Brain microvascular endothelial cell (primary cell): ENCODE data around the gene NUTM2G.
"Not testable (repeated sequence)": the region's sequence is repeated elsewhere in the genome, so short reads cannot be mapped to it uniquely, and the experiment has no call there.

Source experiments
- DNase-seq: peaks from one replicate; pipeline ENCODE4 v3.0.0-alpha.2; 2020
- H3K27ac ChIP-seq: fragments of 250-450 bp; sonication (Bioruptor Pico); 2 replicates; pipeline ENCODE4 v1.5.1; 2020; ENCODE audit warnings: mild to moderate bottlenecking, moderate library complexity
- H3K27me3 ChIP-seq: fragments of 250-450 bp; sonication (Bioruptor Pico); replicated peaks from 2 replicates; pipeline ENCODE4 v1.5.1; 2020; ENCODE audit warnings: mild to moderate bottlenecking
- H3K36me3 ChIP-seq: fragments of 250-450 bp; sonication (Bioruptor Pico); replicated peaks from 2 replicates; pipeline ENCODE4 v1.5.1; 2020; ENCODE audit warnings: mild to moderate bottlenecking
- H3K4me3 ChIP-seq: 2 replicates; pipeline ENCODE4 v1.5.1; 2011; ENCODE audit warnings: low read depth, mild to moderate bottlenecking, control low read depth, low read length, moderate library complexity
- in situ Hi-C: cut with HindIII; loops from 2 replicates; pipeline ENCODE4 v1.10.0; 2017; ENCODE audit warnings: low sequenced_read_pairs, low pct_ligation_motif_present

NUTM2G gene

DNA sequence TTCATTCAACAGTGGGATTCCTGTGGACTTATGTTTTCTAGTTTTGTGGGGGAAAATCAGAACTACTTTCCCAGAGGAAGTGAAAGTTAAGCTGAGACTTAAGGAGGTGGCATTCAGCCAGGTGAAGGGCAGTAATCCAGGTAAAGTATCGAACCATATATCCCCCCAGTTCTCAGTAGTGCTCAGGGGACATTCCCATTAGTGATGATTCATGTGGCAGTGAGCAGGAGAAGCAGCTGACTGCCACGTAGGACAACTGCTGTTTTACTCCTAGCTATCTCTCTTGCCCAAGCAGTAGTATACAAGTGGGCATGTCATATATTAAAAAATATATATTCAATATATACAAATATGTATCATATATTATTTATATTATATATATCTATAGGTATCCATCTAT, 13.1 kb upstream of the NUTM2G start:
- in situ Hi-C loops, H3K36me3 ChIP-seq, H3K27me3 ChIP-seq: not testable (repeated sequence)

DNA sequence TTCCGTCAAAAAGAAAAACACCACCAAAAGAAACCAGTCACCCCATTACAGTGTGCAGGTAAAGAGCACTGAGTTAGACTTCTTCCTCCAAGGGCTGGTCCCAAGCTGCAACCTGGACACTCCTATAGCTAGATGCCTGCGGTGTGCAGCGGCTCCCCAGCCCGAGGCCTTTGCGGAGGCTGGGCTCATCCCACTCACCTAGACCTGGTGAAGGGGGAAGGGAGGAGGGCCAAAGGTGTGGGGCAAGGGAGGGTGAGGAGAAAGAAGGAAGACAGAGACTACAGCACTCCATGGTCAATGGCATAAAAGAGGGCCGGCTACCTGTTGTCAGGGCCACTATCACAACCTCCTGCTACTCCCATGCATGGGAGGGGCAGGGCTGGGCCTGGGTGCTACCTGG, 12.1 kb upstream of the NUTM2G start:
- H3K27ac ChIP-seq, H3K36me3 ChIP-seq, DNase-seq, in situ Hi-C loops, H3K27me3 ChIP-seq, H3K4me3 ChIP-seq: not testable (repeated sequence)

More for the DNA sequence above, 13.1 kb upstream of the NUTM2G start:
- H3K27ac ChIP-seq, H3K4me3 ChIP-seq, DNase-seq: not testable (repeated sequence)

DNA sequence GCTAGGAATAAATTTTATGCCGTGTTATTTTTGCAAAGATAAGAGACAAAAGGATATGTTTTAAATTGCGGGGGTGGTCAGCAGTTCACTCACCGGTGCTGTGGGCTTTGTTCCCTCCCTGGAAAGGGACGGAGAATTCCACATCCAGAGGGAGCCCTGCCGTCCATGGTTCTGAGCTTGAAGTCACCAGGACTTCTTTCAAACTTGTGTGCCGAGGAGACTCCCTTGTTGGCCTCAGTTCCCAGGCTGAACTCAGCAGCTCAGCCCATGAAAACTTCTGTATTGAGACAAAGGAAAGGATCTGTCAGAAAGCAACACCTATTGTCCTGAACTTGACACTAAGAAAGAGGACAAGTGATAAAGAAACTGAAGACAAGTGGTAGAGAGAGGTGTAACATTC, 10.1 kb upstream of the NUTM2G start:
- in situ Hi-C loops, H3K4me3 ChIP-seq, H3K27me3 ChIP-seq, DNase-seq, H3K27ac ChIP-seq, H3K36me3 ChIP-seq: not testable (repeated sequence)

DNA sequence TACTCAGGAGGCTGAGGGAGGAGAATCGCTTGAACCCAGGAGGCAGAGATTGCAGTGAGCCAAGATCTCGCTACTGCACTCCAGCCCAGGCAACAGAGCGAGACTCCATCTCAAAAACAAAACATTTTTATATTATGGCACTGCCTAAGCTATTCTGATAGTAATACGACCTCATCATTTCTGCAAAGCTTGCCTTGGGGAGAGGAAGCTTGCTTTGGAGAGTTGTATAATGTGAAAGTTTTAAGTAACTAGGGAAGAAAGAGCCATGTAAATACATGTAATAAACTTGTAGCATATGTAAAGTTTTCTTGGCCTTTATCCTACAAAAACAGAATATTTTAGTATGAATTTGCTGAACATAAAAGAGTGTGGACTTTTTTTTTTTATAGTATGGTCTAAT, 7.8 kb upstream of the NUTM2G start:
- DNase-seq, in situ Hi-C loops, H3K36me3 ChIP-seq, H3K27ac ChIP-seq, H3K4me3 ChIP-seq, H3K27me3 ChIP-seq: not testable (repeated sequence)

DNA sequence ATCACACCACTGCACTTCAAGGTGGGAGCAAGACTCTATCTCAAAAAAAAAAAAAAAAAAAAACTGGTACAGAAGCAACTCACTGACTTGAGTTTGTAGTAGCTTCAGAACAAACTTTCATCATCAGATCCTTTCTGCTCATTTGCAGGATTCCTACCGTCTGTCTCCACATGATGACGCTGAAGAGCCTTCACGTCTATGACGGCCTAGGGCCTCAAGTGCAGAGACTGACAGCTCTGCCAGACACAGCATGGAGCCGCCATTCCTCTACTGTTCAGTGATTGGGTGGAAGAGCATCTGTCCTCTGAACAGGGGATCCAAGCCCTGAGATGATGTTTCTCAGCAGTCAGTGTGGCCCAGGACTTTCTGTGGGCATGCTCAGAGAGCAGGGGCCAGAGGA, 3.1 kb upstream of the NUTM2G start:
- not testable (repeated sequence) for H3K27ac ChIP-seq

DNA sequence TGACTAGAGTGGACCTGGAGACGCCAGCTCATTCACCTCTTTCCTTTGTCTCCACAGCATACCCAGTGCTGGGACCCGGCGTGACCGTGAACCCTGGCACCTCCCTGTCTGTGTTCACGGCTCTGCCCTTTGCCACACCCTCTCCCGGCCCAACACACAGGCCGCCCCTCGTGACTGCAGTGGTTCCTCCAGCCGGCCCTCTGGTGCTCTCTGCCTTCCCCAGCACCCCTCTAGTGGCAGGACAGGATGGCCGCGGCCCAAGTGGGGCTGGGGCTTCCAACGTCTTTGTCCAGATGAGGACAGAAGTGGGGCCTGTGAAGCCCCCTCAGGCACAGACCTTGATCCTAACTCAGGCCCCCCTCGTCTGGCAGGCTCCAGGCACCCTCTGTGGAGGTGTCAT, 3.0 kb downstream of the NUTM2G start:
- DNase-seq, H3K4me3 ChIP-seq, in situ Hi-C loops, H3K36me3 ChIP-seq, H3K27ac ChIP-seq, H3K27me3 ChIP-seq: not testable (repeated sequence)

More for the DNA sequence above, 3.1 kb upstream of the NUTM2G start:
- H3K4me3 ChIP-seq, in situ Hi-C loops, DNase-seq, H3K27me3 ChIP-seq, H3K36me3 ChIP-seq: not testable (repeated sequence)

DNA sequence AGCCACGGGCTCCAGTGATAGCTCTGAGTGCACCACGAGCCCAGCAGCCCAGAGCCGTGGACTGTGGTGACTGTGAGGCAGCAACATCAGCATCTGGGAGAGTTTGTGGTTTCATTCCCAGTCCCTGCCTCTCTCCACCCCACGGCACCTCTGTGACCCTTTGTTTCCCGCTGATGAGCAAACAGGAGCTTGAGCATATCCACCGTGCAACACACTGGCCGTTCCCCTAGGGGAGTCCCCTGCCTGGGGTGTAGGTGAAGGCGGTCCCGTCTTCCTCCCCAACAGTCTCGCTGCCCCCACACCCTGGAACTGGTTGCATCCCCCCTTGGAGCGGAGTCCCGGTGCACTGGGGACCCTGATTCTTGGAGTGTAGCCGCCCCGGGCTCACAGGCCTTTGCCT, 5.5 kb downstream of the NUTM2G start:
- H3K27me3 ChIP-seq, H3K4me3 ChIP-seq, H3K36me3 ChIP-seq, in situ Hi-C loops, H3K27ac ChIP-seq, DNase-seq: not testable (repeated sequence)

DNA sequence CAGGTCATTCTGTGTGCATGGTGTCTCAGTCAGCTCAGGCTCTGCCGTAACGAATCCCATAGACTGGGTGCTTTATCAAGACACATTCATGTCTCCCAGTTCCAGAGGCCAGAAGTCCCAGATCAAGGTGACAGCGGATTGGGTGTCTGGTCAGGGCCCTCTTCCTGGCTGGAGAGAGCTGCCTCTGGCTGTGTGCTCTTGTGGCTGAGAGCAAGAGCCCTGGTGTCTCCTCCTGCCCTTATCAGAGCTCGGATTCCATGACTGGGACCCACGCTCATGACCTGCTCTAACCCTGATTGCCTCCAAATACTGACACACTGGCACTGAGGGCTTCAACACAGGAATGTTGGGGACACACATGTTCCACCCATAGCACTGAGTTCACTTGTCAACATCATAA, 6.1 kb downstream of the NUTM2G start:
- H3K27me3 ChIP-seq, H3K36me3 ChIP-seq, in situ Hi-C loops, DNase-seq, H3K4me3 ChIP-seq, H3K27ac ChIP-seq: not testable (repeated sequence)

DNA sequence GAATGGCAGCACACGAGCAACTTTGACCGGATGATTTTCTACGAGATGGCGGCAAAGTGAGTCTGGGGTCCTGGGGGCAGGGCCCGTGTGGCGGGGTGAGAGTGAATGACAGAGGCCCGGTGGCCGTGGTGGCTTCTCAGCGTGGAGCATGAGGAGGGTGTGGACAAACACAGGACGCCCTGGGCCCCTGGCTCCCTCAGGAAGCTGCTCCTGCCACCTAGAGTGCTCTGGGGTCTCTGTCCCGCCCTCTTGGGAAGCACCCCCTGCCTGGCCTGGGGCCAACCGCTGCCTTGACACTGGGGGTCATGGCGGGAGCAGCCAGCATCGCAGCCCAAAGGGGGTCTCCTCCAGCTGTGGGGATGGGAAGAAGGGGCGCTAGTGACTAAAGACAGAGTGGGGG, 6.8 kb downstream of the NUTM2G start:
- in situ Hi-C loops, H3K4me3 ChIP-seq, H3K27me3 ChIP-seq, DNase-seq, H3K27ac ChIP-seq, H3K36me3 ChIP-seq: not testable (repeated sequence)

DNA sequence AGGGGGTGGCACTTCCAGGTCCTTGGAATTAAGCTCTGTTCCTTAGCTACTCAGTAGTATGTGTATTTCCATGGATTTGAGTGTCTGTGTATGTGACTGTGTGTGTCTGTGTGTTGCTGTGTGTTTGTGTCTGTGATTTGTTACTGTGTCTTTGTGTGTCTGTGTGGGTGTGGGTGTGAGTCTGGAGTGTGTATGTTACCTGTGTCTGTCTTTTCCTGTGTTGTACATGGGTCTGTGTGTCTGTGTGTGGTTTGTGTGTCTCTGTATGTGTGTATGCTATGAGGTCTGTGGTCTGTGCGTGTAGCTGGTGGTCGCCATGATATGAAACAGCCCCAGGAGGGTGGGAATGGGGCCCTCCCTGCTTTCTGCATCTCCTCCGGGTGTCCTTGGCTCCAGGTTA, 8.8 kb downstream of the NUTM2G start:
- H3K4me3 ChIP-seq, H3K36me3 ChIP-seq, H3K27me3 ChIP-seq, H3K27ac ChIP-seq, DNase-seq, in situ Hi-C loops: not testable (repeated sequence)

DNA sequence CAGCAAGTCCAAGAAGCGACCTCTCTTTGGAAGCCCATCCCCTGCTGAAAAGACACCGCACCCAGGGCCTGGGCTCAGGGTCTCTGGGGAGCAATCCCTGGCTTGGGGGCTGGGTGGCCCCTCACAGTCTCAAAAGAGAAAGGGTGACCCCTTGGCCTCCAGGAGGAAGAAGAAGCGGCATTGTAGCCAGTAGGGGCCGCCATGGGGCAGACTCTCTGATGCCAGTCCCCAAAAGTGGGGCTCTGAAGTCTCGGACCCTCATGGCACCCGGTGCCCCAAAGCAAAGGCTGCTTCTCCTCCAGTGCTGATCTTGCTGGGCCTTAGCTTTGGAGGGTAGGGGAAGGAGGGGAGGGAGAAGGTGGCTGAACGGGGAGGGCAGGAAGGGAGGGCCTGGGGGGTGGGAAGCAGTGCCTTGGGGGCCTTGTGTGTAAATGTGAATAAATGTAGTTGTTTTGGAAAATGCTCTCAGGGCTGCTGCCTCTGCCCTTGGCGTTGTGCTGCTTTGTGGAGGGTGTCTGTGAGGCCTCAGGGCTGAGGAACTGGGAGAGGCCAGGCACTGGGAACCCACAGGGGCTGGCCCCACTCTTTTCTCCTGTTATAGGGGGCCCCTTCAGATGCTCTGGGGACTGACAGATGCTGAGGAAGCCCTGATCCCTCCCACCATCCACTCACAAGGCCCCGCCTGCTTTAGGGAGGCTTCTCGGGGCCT, 10.5 kb downstream of the NUTM2G start:
- H3K27me3 ChIP-seq, H3K4me3 ChIP-seq, in situ Hi-C loops, DNase-seq, H3K36me3 ChIP-seq, H3K27ac ChIP-seq: not testable (repeated sequence)

DNA sequence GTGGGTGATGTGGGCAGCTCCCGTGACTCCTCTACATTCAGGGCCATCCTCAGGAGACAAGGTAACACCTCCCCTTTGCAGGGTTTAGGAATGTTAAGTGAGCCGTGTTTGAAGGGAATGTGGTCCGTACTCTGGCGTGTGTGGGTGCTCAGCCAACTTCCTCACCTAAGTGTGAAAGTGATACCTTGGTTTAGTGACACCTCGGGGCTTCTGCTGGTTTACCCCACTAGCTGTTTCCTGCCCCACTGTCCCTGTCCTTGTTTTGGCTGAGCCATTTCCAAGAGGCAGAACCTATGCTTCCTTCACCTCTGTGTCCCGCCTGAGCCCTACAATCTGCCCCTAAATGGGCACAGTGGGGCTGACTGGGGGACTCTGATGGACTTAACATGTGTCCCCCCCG, 12.3 kb downstream of the NUTM2G start:
- H3K27ac ChIP-seq, H3K36me3 ChIP-seq, DNase-seq, H3K27me3 ChIP-seq, H3K4me3 ChIP-seq, in situ Hi-C loops: not testable (repeated sequence)

DNA sequence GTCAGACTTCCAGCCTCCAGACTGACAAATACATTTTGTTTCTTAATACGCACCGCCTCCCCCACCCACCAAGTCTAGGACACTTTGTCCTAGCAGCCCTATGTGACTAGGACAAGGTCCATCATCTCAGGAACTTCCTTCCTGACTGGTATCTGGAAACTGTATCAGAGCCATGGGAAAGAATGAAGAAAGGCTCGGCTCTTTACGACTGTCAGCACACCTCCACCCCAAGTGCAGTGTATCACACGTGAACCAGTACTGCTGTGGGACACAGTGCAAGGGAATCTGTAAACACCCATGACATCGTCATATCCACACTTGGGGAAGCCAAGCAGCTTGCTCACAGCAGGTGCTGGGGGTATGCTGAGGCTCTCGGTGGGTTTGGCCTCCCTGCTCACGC, 13.0 kb downstream of the NUTM2G start:
- H3K36me3 ChIP-seq, DNase-seq, H3K27me3 ChIP-seq, H3K4me3 ChIP-seq, H3K27ac ChIP-seq, in situ Hi-C loops: not testable (repeated sequence)

DNA sequence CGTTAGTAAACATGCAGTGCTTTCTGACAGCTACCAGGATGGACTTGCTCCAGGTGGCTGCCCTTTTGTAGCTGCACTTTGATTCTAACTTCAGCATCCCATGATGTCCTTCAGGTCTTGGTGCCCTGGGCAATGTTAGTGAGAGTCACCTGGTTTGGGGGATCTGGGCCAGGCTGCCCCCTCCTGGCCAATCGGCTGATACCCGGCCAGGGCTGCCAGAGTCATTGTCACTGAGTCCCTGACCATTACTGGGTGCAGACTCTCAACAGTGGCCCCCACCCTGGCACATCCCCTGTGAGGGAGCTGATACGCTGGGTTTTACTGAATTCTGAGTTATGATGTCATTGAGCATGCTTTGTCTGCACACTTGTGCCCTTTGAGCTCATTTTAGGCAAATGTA, 13.5 kb downstream of the NUTM2G start:
- DNase-seq, H3K4me3 ChIP-seq, H3K27ac ChIP-seq, in situ Hi-C loops, H3K27me3 ChIP-seq, H3K36me3 ChIP-seq: not testable (repeated sequence)

DNA sequence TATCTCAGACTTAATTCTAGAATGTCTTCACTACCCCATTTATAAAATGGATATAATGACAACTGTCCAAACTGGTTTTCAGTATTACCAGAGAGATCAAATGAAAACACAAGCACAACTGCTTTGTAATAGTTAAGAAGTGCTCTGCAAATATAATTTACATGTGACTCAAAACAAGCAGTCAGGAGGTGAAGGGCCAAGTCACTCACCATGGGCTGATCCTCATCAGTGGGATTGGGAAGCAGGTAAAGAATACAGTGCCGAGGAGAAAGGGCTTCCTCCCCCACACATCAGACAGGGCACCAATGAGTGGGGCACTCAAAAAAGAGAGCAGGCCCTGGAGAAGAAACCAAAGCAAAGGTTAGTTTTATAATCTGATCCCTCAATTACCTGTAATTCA, 20.7 kb downstream of the NUTM2G start:
- in situ Hi-C loops, H3K27me3 ChIP-seq, H3K27ac ChIP-seq, H3K4me3 ChIP-seq, DNase-seq, H3K36me3 ChIP-seq: not testable (repeated sequence)
